ENCODE results near the gene ERCC6. TPM values are rescaled to one million over a fixed set of nuclear protein-coding genes. Genes with fewer than 3 reads are reported as not detected.

Gene ERCC6
- total and polyA plus RNA-seq, 2 donors (not counting 1 experiment from before 2014, with no cell fraction given): 8.1 to 59.8 TPM

DNA sequence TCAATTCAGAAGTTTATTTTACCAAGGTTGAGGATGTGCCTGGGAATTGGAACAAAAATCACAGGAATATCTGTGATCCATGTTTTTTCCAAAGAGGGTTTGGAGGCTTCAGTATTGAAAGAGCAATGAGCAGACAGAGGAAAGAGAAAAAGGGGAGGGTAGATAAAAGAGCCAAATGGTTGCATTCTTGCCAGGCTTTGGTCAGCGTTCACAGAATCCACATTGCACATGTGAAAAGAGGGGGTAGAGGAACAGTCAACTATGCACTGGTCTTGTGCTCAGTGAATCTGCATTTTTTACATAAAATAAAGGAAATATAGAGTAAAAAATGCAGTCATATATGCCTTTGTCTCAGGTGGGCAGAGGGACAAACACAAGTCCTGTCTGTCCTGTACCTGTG is 20.6 kb upstream of the ERCC6 start:
- H3K79me2 ChIP-seq (ENCODE audit: control insufficient read depth, insufficient read depth, low read length): no peaks in the 10 kb centered on the region
- no peaks in the 10 kb centered on the region for H3K4me1 ChIP-seq (ENCODE audit: control insufficient read depth in 2 of 2, insufficient read depth in 2 of 2, low read length in 2 of 2)
- Mint-ChIP-seq H3K27ac (no peak overlapping the region), H3K4me3 (no peak overlapping the region), H3K9me3 (ENCODE audit: insufficient read depth) (no peaks in the 10 kb centered on the region), H3K27me3 (peaks cover 43% of the 10 kb centered on the region), H3K4me1 (no peaks in the 10 kb centered on the region)
- peaks cover 0 to 24% (median 7%) of the 10 kb centered on the region in 4 experiments for H3K27me3 ChIP-seq (replicated peaks in 1 of 4; ENCODE audit: control extremely low read depth in 1 of 4, control insufficient read depth in 3 of 4, insufficient read depth in 4 of 4, low read length in 3 of 4)
- CTCF ChIA-PET: no interaction called here
- no peak overlapping the region for H3K4me3 ChIP-seq (ENCODE audit: control extremely low read depth in 1 of 5, extremely low read depth in 1 of 5, insufficient read depth in 1 of 5, low read depth in 2 of 5, low read length in 4 of 5)
- intact Hi-C loops (cut with micrococcal nuclease): no loop called here
- no peak overlapping the region for H3K9ac ChIP-seq (ENCODE audit: low read length)
- H3K4me2 ChIP-seq (replicated peaks; ENCODE audit: low read depth, low read length, poor library complexity, severe bottlenecking): no peak overlapping the region
- no peak overlapping the region for H3K27ac ChIP-seq (ENCODE audit: low read length in 2 of 2)
- DNase-seq (no peak), ATAC-seq (ENCODE audit: low read depth) (no peak)
- WGBS (ENCODE audit: insufficient coverage): 60% methylated on average over 1 of the region's 1 CpG
- no peaks in the 10 kb centered on the region for H4K20me1 ChIP-seq (ENCODE audit: control insufficient read depth, insufficient read depth, low read length, poor library complexity, severe bottlenecking)
- TF ChIP-seq EZH2 (IDR thresholded peaks at IDR 0.05; ENCODE audit: borderline replicate concordance, insufficient read depth, low read depth, low read length, poor library complexity, severe bottlenecking): no peak
- no peak for TF ChIP-seq CTCF (IDR thresholded peaks at IDR 0.05)
- POLR2A ChIA-PET: no interaction called here
- no peaks in the 10 kb centered on the region for H3K36me3 ChIP-seq (replicated peaks in 1 of 2; ENCODE audit: control extremely low read depth in 1 of 2, control insufficient read depth in 1 of 2, extremely low read depth in 1 of 2, insufficient read depth in 2 of 2, low read length in 1 of 2)
- H3K9me3 ChIP-seq (ENCODE audit: control extremely low read depth in 1 of 3, control insufficient read depth in 2 of 3, insufficient read depth in 1 of 3, low read length in 2 of 3): no peaks in the 10 kb centered on the region
- H2AFZ ChIP-seq (ENCODE audit: insufficient read depth, low read depth, low read length, poor library complexity, severe bottlenecking): no peak overlapping the region

GRCh38 chr10:49558190-49558589 is 19.3 kb upstream of the ERCC6 start:
- Histone ChIP-seq H3K27me3 (replicated peaks in 1 of 4; ENCODE audit: control extremely low read depth in 1 of 4, control insufficient read depth in 3 of 4, insufficient read depth in 4 of 4, low read length in 3 of 4) (peaks cover 0 to 18% (median 10%) of the 10 kb centered on the region in 4 experiments), H3K79me2 (ENCODE audit: control insufficient read depth, insufficient read depth, low read length) (no peaks in the 10 kb centered on the region), H3K36me3 (replicated peaks in 1 of 2; ENCODE audit: control extremely low read depth in 1 of 2, control insufficient read depth in 1 of 2, extremely low read depth in 1 of 2, insufficient read depth in 2 of 2, low read length in 1 of 2) (no peaks in the 10 kb centered on the region), H3K4me3 (ENCODE audit: control extremely low read depth in 1 of 5, extremely low read depth in 1 of 5, insufficient read depth in 1 of 5, low read depth in 2 of 5, low read length in 4 of 5) (no peak overlapping the region), H3K9me3 (ENCODE audit: control extremely low read depth in 1 of 3, control insufficient read depth in 2 of 3, insufficient read depth in 1 of 3, low read length in 2 of 3) (no peaks in the 10 kb centered on the region), H3K9ac (ENCODE audit: low read length) (no peak overlapping the region), H3K27ac (ENCODE audit: low read length in 2 of 2) (no peak overlapping the region), H2AFZ (ENCODE audit: insufficient read depth, low read depth, low read length, poor library complexity, severe bottlenecking) (no peak overlapping the region), H4K20me1 (ENCODE audit: control insufficient read depth, insufficient read depth, low read length, poor library complexity, severe bottlenecking) (no peaks in the 10 kb centered on the region), H3K4me1 (ENCODE audit: control insufficient read depth in 2 of 2, insufficient read depth in 2 of 2, low read length in 2 of 2) (no peaks in the 10 kb centered on the region), H3K4me2 (replicated peaks; ENCODE audit: low read depth, low read length, poor library complexity, severe bottlenecking) (no peak overlapping the region)
- no peak for ATAC-seq (ENCODE audit: low read depth)
- Mint-ChIP-seq H3K9me3 (ENCODE audit: insufficient read depth) (no peaks in the 10 kb centered on the region), H3K4me1 (no peaks in the 10 kb centered on the region), H3K27me3 (peaks cover 44% of the 10 kb centered on the region), H3K27ac (no peak overlapping the region), H3K4me3 (no peak overlapping the region)
- CTCF ChIA-PET: no interaction called here
- no peak for DNase-seq
- POLR2A ChIA-PET: no interaction called here
- intact Hi-C loops (cut with micrococcal nuclease): no loop called here
- TF ChIP-seq CTCF (IDR thresholded peaks at IDR 0.05): no peak
- TF ChIP-seq EZH2 (IDR thresholded peaks at IDR 0.05; ENCODE audit: borderline replicate concordance, insufficient read depth, low read depth, low read length, poor library complexity, severe bottlenecking): no peak
- WGBS (ENCODE audit: insufficient coverage): no CpG with 5 or more reads among the region's 5 CpGs
